H1 (cell line): ENCODE data around the gene NOXO1. TPM values are rescaled to one million over a fixed set of nuclear protein-coding genes. Genes with fewer than 3 reads are reported as not detected.

Experiments
- CEBPB ChIP-seq: IDR thresholded peaks from 2 replicates; pipeline ENCODE4 v1.6.1; 2012; ENCODE audit warnings: low read depth, low read length
- CTBP2 ChIP-seq: IDR thresholded peaks from 2 replicates; pipeline ENCODE4 v1.7.0; 2011; ENCODE audit warnings: borderline replicate concordance, mild to moderate bottlenecking, moderate library complexity, mixed read lengths, low read length; ENCODE audit not compliant: insufficient read depth, insufficient read length
- EGR1 ChIP-seq: IDR thresholded peaks from 2 replicates; pipeline ENCODE4 v1.6.1; 2011; ENCODE audit warnings: low read depth, low read length, borderline replicate concordance
- KDM1A ChIP-seq: fragments of 200-600, 300-600 bp; sonication (generic); IDR thresholded peaks from 2 replicates; pipeline ENCODE4 v1.7.1; 2016; ENCODE audit warnings: mild to moderate bottlenecking, low read length, borderline replicate concordance
- KDM4A ChIP-seq: IDR thresholded peaks from one replicate; pipeline ENCODE4 v1.7.1; 2012; ENCODE audit warnings: low read depth, mild to moderate bottlenecking, moderate library complexity, low read length, inconsistent platforms; ENCODE audit not compliant: severe bottlenecking
- RFX5 ChIP-seq: IDR thresholded peaks from 2 replicates; pipeline ENCODE4 v1.6.1; 2011; ENCODE audit warnings: low read depth, low read length, improper control_type of control experiment, borderline replicate concordance
- RXRA ChIP-seq: IDR thresholded peaks from 2 replicates; pipeline ENCODE4 v1.6.1; 2011; ENCODE audit warnings: low read depth, mild to moderate bottlenecking, low read length, moderate library complexity; ENCODE audit not compliant: insufficient read depth
- SP1 ChIP-seq: IDR thresholded peaks from 2 replicates; pipeline ENCODE4 v1.6.1; 2011; ENCODE audit warnings: low read depth, low read length
- SP4 ChIP-seq: IDR thresholded peaks from 2 replicates; pipeline ENCODE4 v1.6.1; 2012; ENCODE audit warnings: low read length, inconsistent platforms
- polyA plus RNA-seq, 7 experiments: library from polyadenylated mRNA; depleted of rRNA in 3 of 7; stranded (reverse) in 5 of 7; unstranded in 2 of 7; fragments of >200 nt in 5 of 7; fragments of 200-250 nt in 2 of 7; gene quantifications; 1 replicate in 5 of 7; 2 replicates in 1 of 7; 4 replicates in 1 of 7; pipeline versions ENCODE4 v1.2.1 to v1.2.3, GENCODE V29; 2011 to 2013; ENCODE audit warnings: missing spikeins in 2 of 7, mixed read lengths in 2 of 7
- total RNA-seq: library from RNA; stranded (reverse); fragmentation: NEBNext Ultra II Directional; extraction: Animal tissue kit (Norgen Biotek cat#: 25700); gene quantifications from 2 replicates; pipeline ENCODE4 v1.2.1, GENCODE V29; 2021
- TF ChIP-seq, protein P1 (sequence below), 3 experiments: IDR thresholded peaks; 1 replicate in 2 of 3; 2 replicates in 1 of 3; pipeline versions ENCODE4 v1.5.1 to v1.6.1; 2011; ENCODE audit warnings: low read length in 3 of 3, mild to moderate bottlenecking in 3 of 3, inconsistent platforms in 2 of 3, low read depth in 1 of 3, moderate library complexity in 1 of 3; ENCODE audit not compliant: insufficient read depth in 1 of 3; ENCODE audit errors: control extremely low read depth in 1 of 3
- TF ChIP-seq, protein P2 (sequence below): IDR thresholded peaks from 2 replicates; pipeline ENCODE4 v1.6.1; 2011; ENCODE audit warnings: low read length, improper control_type of control experiment
- TF ChIP-seq, protein P3 (sequence below): IDR thresholded peaks from 2 replicates; pipeline ENCODE4 v1.6.1; 2012; ENCODE audit warnings: low read length, inconsistent platforms

Gene NOXO1
- total and polyA plus RNA-seq, 2 of the 8 experiments (the other 6 are each of a cell fraction or from before 2014, with no cell fraction given): 1.3 to 2.5 TPM

DNA sequence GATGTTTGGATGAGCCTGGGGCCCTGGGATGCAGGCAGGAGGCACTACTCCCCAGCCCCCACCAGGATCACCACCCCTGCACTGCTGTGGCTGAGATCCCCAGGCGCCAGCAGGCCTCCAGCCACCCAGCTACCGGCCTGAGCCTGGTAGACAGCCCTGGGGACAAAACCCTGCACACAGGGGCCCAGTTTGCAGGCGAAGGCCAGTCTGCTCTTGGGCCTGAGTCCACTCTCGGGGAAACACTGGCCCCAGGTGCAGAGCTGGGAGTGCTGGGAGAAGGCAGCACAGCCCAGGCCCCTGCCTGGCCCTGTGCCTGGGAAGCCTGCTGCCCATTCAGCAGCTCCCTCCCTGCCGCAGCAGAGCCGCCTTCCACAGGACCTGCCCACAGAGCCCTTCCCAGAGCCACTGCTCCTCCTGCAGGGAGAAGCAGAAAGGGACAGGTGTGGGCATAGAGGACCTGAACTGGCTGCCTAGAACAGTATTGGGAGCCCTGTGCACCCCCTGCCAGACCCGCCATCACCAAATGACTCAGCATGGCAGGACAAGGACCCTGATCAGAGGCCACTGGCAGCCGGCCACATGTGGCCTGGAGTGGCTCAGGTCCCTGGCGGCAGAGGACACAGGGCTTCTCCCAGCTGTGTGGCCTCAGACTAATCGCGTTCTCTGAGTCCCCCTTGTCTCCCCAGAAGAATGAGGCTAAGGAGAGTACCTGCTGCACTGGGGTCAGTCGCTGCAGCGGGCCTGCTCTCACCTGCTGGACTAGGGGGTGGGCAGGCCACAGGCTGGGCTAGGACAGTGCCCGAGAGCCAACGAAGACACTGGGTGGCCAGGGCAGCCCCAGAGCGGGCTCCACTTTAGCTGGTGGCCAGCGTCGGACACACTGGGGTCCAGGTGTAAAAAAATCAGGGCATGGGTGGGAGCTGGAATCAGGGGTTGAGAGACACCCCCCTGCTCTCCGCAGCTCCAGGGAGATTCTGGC is 48.9 kb downstream of the NOXO1 start (continued):
- TF ChIP-seq, protein P1, sequence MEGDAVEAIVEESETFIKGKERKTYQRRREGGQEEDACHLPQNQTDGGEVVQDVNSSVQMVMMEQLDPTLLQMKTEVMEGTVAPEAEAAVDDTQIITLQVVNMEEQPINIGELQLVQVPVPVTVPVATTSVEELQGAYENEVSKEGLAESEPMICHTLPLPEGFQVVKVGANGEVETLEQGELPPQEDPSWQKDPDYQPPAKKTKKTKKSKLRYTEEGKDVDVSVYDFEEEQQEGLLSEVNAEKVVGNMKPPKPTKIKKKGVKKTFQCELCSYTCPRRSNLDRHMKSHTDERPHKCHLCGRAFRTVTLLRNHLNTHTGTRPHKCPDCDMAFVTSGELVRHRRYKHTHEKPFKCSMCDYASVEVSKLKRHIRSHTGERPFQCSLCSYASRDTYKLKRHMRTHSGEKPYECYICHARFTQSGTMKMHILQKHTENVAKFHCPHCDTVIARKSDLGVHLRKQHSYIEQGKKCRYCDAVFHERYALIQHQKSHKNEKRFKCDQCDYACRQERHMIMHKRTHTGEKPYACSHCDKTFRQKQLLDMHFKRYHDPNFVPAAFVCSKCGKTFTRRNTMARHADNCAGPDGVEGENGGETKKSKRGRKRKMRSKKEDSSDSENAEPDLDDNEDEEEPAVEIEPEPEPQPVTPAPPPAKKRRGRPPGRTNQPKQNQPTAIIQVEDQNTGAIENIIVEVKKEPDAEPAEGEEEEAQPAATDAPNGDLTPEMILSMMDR (IDR thresholded peaks at IDR 0.05; ENCODE audit: control extremely low read depth in 1 of 3, insufficient read depth in 1 of 3, low read depth in 1 of 3, low read length in 3 of 3): peak; percentile 56 to 58 (median 57)
- TF ChIP-seq RFX5: no peak
- peak; percentile 82 for TF ChIP-seq CTBP2
- peak; percentile 36; the same call in 1 of the 2 replicates for TF ChIP-seq KDM1A
- TF ChIP-seq EGR1: peak; percentile 63; the same call in 1 of the 2 replicates
- TF ChIP-seq, protein P2, sequence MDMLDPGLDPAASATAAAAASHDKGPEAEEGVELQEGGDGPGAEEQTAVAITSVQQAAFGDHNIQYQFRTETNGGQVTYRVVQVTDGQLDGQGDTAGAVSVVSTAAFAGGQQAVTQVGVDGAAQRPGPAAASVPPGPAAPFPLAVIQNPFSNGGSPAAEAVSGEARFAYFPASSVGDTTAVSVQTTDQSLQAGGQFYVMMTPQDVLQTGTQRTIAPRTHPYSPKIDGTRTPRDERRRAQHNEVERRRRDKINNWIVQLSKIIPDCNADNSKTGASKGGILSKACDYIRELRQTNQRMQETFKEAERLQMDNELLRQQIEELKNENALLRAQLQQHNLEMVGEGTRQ: no peak
- TF ChIP-seq, protein P3, sequence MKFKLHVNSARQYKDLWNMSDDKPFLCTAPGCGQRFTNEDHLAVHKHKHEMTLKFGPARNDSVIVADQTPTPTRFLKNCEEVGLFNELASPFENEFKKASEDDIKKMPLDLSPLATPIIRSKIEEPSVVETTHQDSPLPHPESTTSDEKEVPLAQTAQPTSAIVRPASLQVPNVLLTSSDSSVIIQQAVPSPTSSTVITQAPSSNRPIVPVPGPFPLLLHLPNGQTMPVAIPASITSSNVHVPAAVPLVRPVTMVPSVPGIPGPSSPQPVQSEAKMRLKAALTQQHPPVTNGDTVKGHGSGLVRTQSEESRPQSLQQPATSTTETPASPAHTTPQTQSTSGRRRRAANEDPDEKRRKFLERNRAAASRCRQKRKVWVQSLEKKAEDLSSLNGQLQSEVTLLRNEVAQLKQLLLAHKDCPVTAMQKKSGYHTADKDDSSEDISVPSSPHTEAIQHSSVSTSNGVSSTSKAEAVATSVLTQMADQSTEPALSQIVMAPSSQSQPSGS: no peak
- TF ChIP-seq CEBPB: no peak
- no peak for TF ChIP-seq KDM4A
- no peak for TF ChIP-seq SP1
- TF ChIP-seq SP4: no peak
- no peak for TF ChIP-seq RXRA
